ENCODE measurements around the gene ITGAV. TPM values are rescaled to one million over a fixed set of nuclear protein-coding genes. Genes with fewer than 3 reads are reported as not detected.

The ITGAV gene
- total RNA-seq, 2 donors from 2014 or later, result 11.2 to 11.8 TPM

GRCh38 chr2:186702006-186702405, 112.2 kb downstream of the ITGAV start:
- Mint-ChIP-seq H3K27ac (no peak overlapping the region), H3K36me3 (ENCODE audit: insufficient read depth in 2 of 2) (no peaks in the 10 kb centered on the region), H3K4me1 (ENCODE audit: low read depth) (no peaks in the 10 kb centered on the region), H3K27me3 (ENCODE audit: low read depth) (peaks cover 19% of the 10 kb centered on the region), H3K4me3 (no peak overlapping the region), H3K9me3 (no peaks in the 10 kb centered on the region)
- ATAC-seq (replicated peaks in 1 of 2) (no peak), DNase-seq (no peak)

GRCh38 chr2:186702501-186702900, 112.6 kb downstream of the ITGAV start:
- no peak overlapping the region for H3K27ac Mint-ChIP-seq
- H3K36me3 Mint-ChIP-seq (ENCODE audit: insufficient read depth in 2 of 2), result no peaks in the 10 kb centered on the region
- H3K4me3 Mint-ChIP-seq, result no peak overlapping the region
- no peaks in the 10 kb centered on the region for H3K9me3 Mint-ChIP-seq
- no peaks in the 10 kb centered on the region for H3K4me1 Mint-ChIP-seq (ENCODE audit: low read depth)
- ATAC-seq (replicated peaks in 1 of 2) (no peak), DNase-seq (no peak)
- H3K27me3 Mint-ChIP-seq (ENCODE audit: low read depth), result peaks cover 19% of the 10 kb centered on the region

GRCh38 chr2:186704897-186705296, 115.0 kb downstream of the ITGAV start:
- DNase-seq (no peak), ATAC-seq (replicated peaks in 1 of 2) (no peak)
- Mint-ChIP-seq H3K4me3 (no peak overlapping the region), H3K4me1 (ENCODE audit: low read depth) (no peaks in the 10 kb centered on the region), H3K27ac (no peak overlapping the region), H3K36me3 (ENCODE audit: insufficient read depth in 2 of 2) (no peaks in the 10 kb centered on the region), H3K9me3 (no peaks in the 10 kb centered on the region), H3K27me3 (ENCODE audit: low read depth) (peaks cover 4% of the 10 kb centered on the region)

GRCh38 chr2:186709529-186710450, 119.9 kb downstream of the ITGAV start:
- no peaks in the 10 kb centered on the region for H3K9me3 Mint-ChIP-seq
- H3K4me1 Mint-ChIP-seq (ENCODE audit: low read depth), result no peaks in the 10 kb centered on the region
- ATAC-seq (replicated peaks in 1 of 2), result no peak
- H3K36me3 Mint-ChIP-seq (ENCODE audit: insufficient read depth in 2 of 2), result no peaks in the 10 kb centered on the region
- no peak overlapping the region for H3K27ac Mint-ChIP-seq
- no peaks in the 10 kb centered on the region for H3K27me3 Mint-ChIP-seq (ENCODE audit: low read depth)
- no peak for DNase-seq
- no peak overlapping the region for H3K4me3 Mint-ChIP-seq

GRCh38 chr2:186713691-186714090, 123.8 kb downstream of the ITGAV start:
- H3K4me3 Mint-ChIP-seq, result no peak overlapping the region
- DNase-seq (no peak), ATAC-seq (replicated peaks in 1 of 2) (no peak)
- H3K9me3 Mint-ChIP-seq, result no peaks in the 10 kb centered on the region
- H3K27ac Mint-ChIP-seq, result no peak overlapping the region
- H3K36me3 Mint-ChIP-seq (ENCODE audit: insufficient read depth in 2 of 2), result no peaks in the 10 kb centered on the region
- H3K4me1 Mint-ChIP-seq (ENCODE audit: low read depth), result no peaks in the 10 kb centered on the region
- no peaks in the 10 kb centered on the region for H3K27me3 Mint-ChIP-seq (ENCODE audit: low read depth)

- no peaks in the 10 kb centered on the region for H3K4me1 Mint-ChIP-seq (ENCODE audit: low read depth)
- no peaks in the 10 kb centered on the region for H3K36me3 Mint-ChIP-seq (ENCODE audit: insufficient read depth in 2 of 2)
- H3K4me3 Mint-ChIP-seq, result no peak overlapping the region
- no peak overlapping the region for H3K27ac Mint-ChIP-seq
- DNase-seq (no peak), ATAC-seq (replicated peaks in 1 of 2) (no peak)
- no peaks in the 10 kb centered on the region for H3K27me3 Mint-ChIP-seq (ENCODE audit: low read depth)
- H3K9me3 Mint-ChIP-seq, result no peaks in the 10 kb centered on the region
Measured at GRCh38 chr2:186714611-186715010, 124.8 kb downstream of the ITGAV start.

GRCh38 chr2:186716004-186716403, 126.1 kb downstream of the ITGAV start:
- DNase-seq (no peak), ATAC-seq (replicated peaks in 1 of 2) (no peak)
- H3K9me3 Mint-ChIP-seq, result no peaks in the 10 kb centered on the region
- H3K27ac Mint-ChIP-seq, result no peak overlapping the region
- H3K4me1 Mint-ChIP-seq (ENCODE audit: low read depth), result no peaks in the 10 kb centered on the region
- no peak overlapping the region for H3K4me3 Mint-ChIP-seq
- no peaks in the 10 kb centered on the region for H3K27me3 Mint-ChIP-seq (ENCODE audit: low read depth)
- H3K36me3 Mint-ChIP-seq (ENCODE audit: insufficient read depth in 2 of 2), result no peaks in the 10 kb centered on the region

- Mint-ChIP-seq H3K36me3 (ENCODE audit: insufficient read depth in 2 of 2) (no peaks in the 10 kb centered on the region), H3K4me3 (no peak overlapping the region), H3K4me1 (ENCODE audit: low read depth) (no peaks in the 10 kb centered on the region), H3K27me3 (ENCODE audit: low read depth) (no peaks in the 10 kb centered on the region), H3K9me3 (no peaks in the 10 kb centered on the region), H3K27ac (no peak overlapping the region)
- DNase-seq (no peak), ATAC-seq (replicated peaks in 1 of 2) (no peak)
Measured at GRCh38 chr2:186716899-186717298, 127.0 kb downstream of the ITGAV start.

- no peaks in the 10 kb centered on the region for H3K4me1 Mint-ChIP-seq (ENCODE audit: low read depth)
- no peaks in the 10 kb centered on the region for H3K36me3 Mint-ChIP-seq (ENCODE audit: insufficient read depth in 2 of 2)
- H3K27me3 Mint-ChIP-seq (ENCODE audit: low read depth), result no peaks in the 10 kb centered on the region
- no peak for ATAC-seq (replicated peaks in 1 of 2)
- no peak overlapping the region for H3K27ac Mint-ChIP-seq
- no peaks in the 10 kb centered on the region for H3K9me3 Mint-ChIP-seq
- no peak for DNase-seq
- no peak overlapping the region for H3K4me3 Mint-ChIP-seq
Measured at GRCh38 chr2:186717320-186718007, 127.6 kb downstream of the ITGAV start.

GRCh38 chr2:186718122-186718521, 128.3 kb downstream of the ITGAV start:
- DNase-seq (no peak), ATAC-seq (replicated peaks in 1 of 2) (no peak)
- H3K27ac Mint-ChIP-seq, result no peak overlapping the region
- no peak overlapping the region for H3K4me3 Mint-ChIP-seq
- no peaks in the 10 kb centered on the region for H3K9me3 Mint-ChIP-seq
- no peaks in the 10 kb centered on the region for H3K36me3 Mint-ChIP-seq (ENCODE audit: insufficient read depth in 2 of 2)
- H3K27me3 Mint-ChIP-seq (ENCODE audit: low read depth), result no peaks in the 10 kb centered on the region
- no peaks in the 10 kb centered on the region for H3K4me1 Mint-ChIP-seq (ENCODE audit: low read depth)

GRCh38 chr2:186718903-186719302, 129.0 kb downstream of the ITGAV start:
- no peaks in the 10 kb centered on the region for H3K27me3 Mint-ChIP-seq (ENCODE audit: low read depth)
- no peaks in the 10 kb centered on the region for H3K4me1 Mint-ChIP-seq (ENCODE audit: low read depth)
- H3K27ac Mint-ChIP-seq, result no peak overlapping the region
- no peak for DNase-seq
- no peak for ATAC-seq (replicated peaks in 1 of 2)
- no peaks in the 10 kb centered on the region for H3K36me3 Mint-ChIP-seq (ENCODE audit: insufficient read depth in 2 of 2)
- no peak overlapping the region for H3K4me3 Mint-ChIP-seq
- no peaks in the 10 kb centered on the region for H3K9me3 Mint-ChIP-seq

GRCh38 chr2:186721956-186722355, 132.1 kb downstream of the ITGAV start:
- Mint-ChIP-seq H3K4me3 (no peak overlapping the region), H3K27ac (no peak overlapping the region), H3K27me3 (ENCODE audit: low read depth) (no peaks in the 10 kb centered on the region), H3K36me3 (ENCODE audit: insufficient read depth in 2 of 2) (no peaks in the 10 kb centered on the region), H3K4me1 (ENCODE audit: low read depth) (no peaks in the 10 kb centered on the region), H3K9me3 (no peaks in the 10 kb centered on the region)
- DNase-seq (no peak), ATAC-seq (replicated peaks in 1 of 2) (no peak)

GRCh38 chr2:186724736-186725135, 134.9 kb downstream of the ITGAV start:
- Mint-ChIP-seq H3K36me3 (ENCODE audit: insufficient read depth in 2 of 2) (no peaks in the 10 kb centered on the region), H3K4me1 (ENCODE audit: low read depth) (no peaks in the 10 kb centered on the region), H3K9me3 (no peaks in the 10 kb centered on the region), H3K4me3 (no peak overlapping the region), H3K27ac (no peak overlapping the region), H3K27me3 (ENCODE audit: low read depth) (no peaks in the 10 kb centered on the region)
- DNase-seq (no peak), ATAC-seq (replicated peaks in 1 of 2) (no peak)
